ENCODE results near the gene TMEM254.

DNA sequence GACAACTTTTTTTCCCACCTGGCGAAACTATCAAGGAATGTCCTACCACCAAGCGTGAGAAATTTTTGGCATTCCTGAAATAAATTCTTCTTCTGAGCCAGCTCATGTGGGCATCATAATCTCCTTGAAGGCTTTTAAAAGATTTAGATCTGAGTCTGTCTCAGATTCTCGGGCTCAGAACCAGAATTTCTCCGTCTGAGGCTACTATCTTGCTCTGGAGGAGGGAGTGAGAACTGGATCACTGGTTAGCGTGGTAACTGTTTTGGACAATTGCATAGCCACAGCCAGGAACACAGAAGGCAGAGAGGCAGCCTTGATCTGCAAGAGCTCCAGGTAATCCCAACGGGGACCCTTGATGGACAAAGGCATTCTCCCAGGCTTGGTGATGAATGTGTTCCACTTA is 53.0 kb downstream of the TMEM254 start:
- TF ChIP-seq, protein P1, sequence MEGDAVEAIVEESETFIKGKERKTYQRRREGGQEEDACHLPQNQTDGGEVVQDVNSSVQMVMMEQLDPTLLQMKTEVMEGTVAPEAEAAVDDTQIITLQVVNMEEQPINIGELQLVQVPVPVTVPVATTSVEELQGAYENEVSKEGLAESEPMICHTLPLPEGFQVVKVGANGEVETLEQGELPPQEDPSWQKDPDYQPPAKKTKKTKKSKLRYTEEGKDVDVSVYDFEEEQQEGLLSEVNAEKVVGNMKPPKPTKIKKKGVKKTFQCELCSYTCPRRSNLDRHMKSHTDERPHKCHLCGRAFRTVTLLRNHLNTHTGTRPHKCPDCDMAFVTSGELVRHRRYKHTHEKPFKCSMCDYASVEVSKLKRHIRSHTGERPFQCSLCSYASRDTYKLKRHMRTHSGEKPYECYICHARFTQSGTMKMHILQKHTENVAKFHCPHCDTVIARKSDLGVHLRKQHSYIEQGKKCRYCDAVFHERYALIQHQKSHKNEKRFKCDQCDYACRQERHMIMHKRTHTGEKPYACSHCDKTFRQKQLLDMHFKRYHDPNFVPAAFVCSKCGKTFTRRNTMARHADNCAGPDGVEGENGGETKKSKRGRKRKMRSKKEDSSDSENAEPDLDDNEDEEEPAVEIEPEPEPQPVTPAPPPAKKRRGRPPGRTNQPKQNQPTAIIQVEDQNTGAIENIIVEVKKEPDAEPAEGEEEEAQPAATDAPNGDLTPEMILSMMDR (IDR thresholded peaks at IDR 0.05): no peak
- no peak for TF ChIP-seq POLR2A (IDR thresholded peaks at IDR 0.05)
- no peak for TF ChIP-seq POLR2AphosphoS5 (IDR thresholded peaks at IDR 0.05)

Measured in prostate gland (tissue), 2 donors.